Fibroblast of villous mesenchyme (primary cell): Measurements from ENCODE around the gene RABEP1. TPM values are rescaled to one million over a fixed set of nuclear protein-coding genes. Genes with fewer than 3 reads are reported as not detected.
A peak's percentile ranks its signal among the peaks of the same experiment; 100 is the strongest.

Source experiments
- DNase-seq: peaks from one replicate; pipeline ENCODE4 v3.0.0-alpha.2; 2010; ENCODE audit warnings: low read depth
- H3K4me3 ChIP-seq: 2 replicates; pipeline ENCODE4 v1.5.1; 2011; ENCODE audit warnings: low read depth, mild to moderate bottlenecking, low read length
- total RNA-seq: library from RNA; depleted of rRNA; stranded (reverse); fragments of >200 nt; gene quantifications from 2 replicates; pipeline ENCODE4 v1.2.3, GENCODE V29; 2012
- TF ChIP-seq, protein P1 (sequence below): IDR thresholded peaks from 2 replicates; pipeline ENCODE4 v1.5.1; 2012; ENCODE audit warnings: low read depth, mild to moderate bottlenecking, low read length; ENCODE audit not compliant: insufficient read depth

Gene RABEP1
- total RNA-seq, 1 donor = 50.5 TPM

DNA sequence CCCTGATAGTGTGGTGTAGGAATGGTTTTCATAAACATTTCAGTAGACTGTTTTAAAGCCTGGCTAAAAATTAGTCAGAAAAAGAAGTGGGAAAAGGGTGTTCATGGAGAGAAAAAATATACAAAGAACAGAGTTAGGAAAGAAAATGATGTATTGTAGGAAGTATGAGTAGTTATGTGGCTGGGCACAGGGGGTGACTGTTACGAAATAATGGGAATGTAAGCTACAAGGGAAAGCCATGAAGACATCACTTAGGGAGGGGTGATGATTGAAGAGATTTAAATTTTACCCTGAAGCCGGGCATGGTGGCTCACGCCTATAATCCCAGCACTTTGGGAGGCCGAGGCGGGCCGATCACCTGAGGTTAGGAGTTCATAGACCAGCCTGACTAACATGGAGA lies 82.1 kb downstream of the RABEP1 start:
- peak; percentile 82 for DNase-seq
- H3K4me3 ChIP-seq = no peak overlapping the region
- TF ChIP-seq, protein P1, sequence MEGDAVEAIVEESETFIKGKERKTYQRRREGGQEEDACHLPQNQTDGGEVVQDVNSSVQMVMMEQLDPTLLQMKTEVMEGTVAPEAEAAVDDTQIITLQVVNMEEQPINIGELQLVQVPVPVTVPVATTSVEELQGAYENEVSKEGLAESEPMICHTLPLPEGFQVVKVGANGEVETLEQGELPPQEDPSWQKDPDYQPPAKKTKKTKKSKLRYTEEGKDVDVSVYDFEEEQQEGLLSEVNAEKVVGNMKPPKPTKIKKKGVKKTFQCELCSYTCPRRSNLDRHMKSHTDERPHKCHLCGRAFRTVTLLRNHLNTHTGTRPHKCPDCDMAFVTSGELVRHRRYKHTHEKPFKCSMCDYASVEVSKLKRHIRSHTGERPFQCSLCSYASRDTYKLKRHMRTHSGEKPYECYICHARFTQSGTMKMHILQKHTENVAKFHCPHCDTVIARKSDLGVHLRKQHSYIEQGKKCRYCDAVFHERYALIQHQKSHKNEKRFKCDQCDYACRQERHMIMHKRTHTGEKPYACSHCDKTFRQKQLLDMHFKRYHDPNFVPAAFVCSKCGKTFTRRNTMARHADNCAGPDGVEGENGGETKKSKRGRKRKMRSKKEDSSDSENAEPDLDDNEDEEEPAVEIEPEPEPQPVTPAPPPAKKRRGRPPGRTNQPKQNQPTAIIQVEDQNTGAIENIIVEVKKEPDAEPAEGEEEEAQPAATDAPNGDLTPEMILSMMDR = no peak

DNA sequence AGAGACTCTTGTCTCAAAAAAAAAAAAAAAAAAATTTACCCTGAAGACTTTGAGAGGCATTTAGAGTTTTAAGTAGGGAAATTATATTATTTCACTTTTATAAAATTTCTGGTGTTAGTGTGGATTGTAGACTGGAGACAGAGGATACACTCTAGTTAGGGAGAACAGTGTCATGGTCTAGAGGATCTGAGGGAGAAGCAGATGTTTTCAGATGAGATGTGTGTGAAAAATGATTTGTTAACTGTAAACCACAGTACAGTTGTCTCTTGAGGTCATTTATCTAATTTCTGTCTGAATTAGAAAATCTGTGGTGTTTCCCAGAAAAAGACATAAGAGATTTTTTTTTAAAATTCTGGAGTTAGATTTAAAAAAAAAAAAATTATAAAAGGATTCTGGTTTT lies 82.6 kb downstream of the RABEP1 start:
- TF ChIP-seq, protein P1 = no peak
- no peak for DNase-seq
- no peak overlapping the region for H3K4me3 ChIP-seq

DNA sequence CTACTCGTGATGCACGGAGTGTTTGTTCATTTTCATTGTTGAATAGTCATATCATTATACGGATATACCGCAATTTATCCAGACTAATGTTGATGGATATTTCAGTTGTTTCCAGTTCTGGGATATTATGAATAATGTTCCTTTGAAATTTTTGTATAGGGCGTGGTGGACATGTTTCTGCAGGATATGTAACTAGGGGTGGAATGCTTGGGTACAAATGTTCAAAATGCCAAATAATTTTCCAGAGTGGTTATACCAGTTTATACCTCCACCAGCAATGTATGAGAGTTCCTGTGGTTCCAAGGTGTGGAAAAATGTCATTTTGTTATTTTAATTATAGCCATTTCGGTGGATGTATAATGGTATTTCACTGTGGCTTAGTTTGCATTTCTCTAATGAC lies 83.7 kb downstream of the RABEP1 start:
- no peak overlapping the region for H3K4me3 ChIP-seq
- TF ChIP-seq, protein P1 = no peak
- DNase-seq = no peak

DNA sequence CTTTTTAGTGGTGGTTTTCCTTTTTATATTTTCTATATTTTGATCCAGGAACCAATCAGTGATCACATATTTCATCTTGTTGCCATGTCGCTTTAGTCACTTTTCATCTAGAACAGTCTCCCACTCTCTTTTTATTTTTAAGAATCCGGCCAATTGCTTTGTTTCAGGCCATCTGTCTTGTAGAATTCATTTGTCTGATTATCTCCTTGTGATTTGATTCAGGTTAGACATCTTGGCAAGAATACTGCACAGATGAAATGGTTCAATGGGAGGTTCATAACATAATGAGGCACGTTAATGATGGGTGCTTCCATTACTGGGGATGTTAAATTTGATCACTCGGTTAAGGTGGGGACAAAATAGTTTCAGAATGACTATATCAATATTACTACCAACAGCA lies 88.3 kb downstream of the RABEP1 start:
- no peak overlapping the region for H3K4me3 ChIP-seq
- TF ChIP-seq, protein P1 = no peak
- DNase-seq = no peak

DNA sequence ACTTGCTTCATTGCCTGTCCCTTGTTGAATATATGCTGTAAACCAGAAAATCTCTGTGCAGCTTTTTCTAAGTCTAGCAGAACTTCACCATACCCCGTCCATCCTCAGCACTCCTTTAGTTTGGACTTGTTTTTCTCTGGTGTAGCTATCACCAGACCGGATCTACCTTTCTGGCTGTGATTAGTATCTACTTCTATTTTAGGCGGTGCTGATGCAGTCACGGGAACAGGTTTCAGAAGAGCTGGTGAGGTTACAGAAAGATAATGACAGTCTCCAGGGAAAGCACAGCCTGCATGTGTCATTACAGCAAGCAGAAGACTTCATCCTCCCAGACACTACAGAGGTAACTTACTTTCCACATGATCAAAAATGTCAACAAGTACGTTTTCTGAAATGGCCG lies 91.0 kb downstream of the RABEP1 start:
- TF ChIP-seq, protein P1 = no peak
- no peak overlapping the region for H3K4me3 ChIP-seq
- DNase-seq = no peak

DNA sequence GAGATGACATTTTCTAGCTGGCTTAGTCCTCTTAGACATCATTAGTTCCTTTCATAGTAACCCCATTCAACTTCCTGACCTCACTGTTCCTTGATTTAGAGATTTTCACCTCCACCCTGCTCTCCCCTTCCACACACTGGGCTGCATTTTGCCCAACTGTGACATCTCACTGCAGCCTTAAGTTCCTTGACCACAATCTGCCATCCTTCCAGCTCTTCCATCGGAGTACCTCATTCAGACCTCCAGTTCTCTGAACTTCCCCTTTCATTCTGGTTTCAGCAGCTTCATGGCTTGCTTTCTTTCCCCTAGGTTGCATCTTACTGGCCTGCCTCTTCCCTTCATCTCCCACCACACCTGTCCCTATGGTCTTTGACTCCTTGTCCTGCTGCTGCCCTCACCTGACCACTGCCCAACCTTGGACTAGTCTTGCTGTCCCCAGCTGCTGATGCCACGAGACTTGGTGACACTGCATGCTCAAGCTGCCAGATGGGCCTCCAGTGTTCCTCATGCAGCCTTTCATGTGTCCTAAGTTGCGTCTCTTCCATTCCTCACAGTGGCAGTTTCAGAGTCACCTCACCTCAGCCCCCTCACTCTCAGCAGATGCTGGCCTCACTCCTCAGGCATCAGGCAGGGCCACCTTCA lies 96.6 kb downstream of the RABEP1 start:
- TF ChIP-seq, protein P1 = no peak
- H3K4me3 ChIP-seq = no peak overlapping the region
- DNase-seq = no peak
